ENCODE data around the gene ITGA7. TPM values are rescaled to one million over a fixed set of nuclear protein-coding genes. Genes with fewer than 3 reads are reported as not detected.

ITGA7 gene
- total RNA-seq, 1 experiment from 2014 or later, result 96.2 TPM

DNA sequence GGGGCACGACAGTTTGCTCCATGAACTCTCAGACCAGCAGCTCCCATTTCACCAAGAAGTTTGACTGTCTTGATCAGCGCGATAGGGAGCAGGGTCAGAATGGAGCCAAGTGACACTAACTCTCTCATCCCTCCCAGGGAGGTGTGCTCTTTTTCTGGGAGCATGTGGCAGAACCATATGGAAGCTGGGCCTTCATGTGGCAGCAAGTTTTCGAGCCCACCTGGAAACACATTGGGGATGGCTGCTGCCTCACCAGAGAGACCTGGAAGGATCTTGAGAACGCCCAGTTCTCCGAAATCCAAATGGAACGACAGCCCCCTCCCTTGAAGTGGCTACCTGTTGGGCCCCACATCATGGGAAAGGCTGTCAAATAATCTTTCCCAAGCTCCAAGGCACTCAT, 24.0 kb downstream of the ITGA7 start (continued):
- no peak for TF ChIP-seq ZNF396 (CRISPR knock-in tag; IDR thresholded peaks at IDR 0.05; ENCODE audit: borderline replicate concordance)

DNA sequence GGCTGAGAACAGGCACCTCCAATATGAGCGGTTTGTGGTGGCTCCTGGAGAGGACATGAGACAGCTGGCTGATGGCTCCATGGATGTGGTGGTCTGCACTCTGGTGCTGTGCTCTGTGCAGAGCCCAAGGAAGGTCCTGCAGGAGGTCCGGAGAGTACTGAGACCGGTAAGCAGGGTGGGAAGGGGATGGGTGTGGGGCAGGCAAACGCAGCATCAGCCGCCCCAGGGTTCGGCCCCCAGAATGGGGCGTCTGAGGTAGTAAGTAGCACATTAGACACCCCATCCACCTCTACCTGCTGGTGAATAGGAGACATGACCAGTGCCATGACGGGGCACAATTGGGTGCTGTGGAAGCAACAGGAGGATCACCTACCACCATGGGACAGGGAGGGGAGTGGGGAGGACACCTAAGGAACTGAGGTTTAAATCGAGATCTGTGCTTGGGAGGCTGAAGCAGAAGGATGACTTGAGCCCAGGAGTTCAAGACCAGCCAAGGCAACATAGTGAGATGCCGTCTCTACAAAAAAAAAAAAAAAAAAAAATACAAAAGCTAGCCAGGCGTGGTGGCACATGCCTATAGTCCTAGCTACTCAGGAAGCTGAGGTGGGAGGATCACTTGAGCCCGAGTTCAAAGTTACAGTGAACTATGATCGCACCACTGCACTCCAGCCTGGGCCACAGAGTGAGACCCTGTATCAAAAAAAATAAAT, 25.5 kb downstream of the ITGA7 start:
- H3K27me3 Mint-ChIP-seq (ENCODE audit: low read depth), result no peaks in the 10 kb centered on the region; the same call in 1 of the 2 replicates
- DNase-seq (ENCODE audit: low spot score) (no peak), ATAC-seq (no peak)
- CTCF ChIA-PET, result interaction anchor here (0.5 to 4.7 kb wide), 26 partner anchors 9 to 292 kb away, joined by 3 to 66 read pairs (median 5); partner anchors contain the start of genes CD63, ITGA7 and RAB5B
- POLR2A ChIA-PET, result interaction anchor here (1.0 to 1.2 kb wide), 3 partner anchors 24 to 47 kb away, joined by 3 to 7 read pairs (median 5); partner anchors contain the start of gene CD63
- TF ChIP-seq ZNF317 (CRISPR knock-in tag; IDR thresholded peaks at IDR 0.05; ENCODE audit: borderline replicate concordance, low read depth), result no peak
- no peak for TF ChIP-seq ELF4 (CRISPR knock-in tag; IDR thresholded peaks at IDR 0.05; ENCODE audit: low read depth)
- no peak for TF ChIP-seq NFATC4 (CRISPR knock-in tag; IDR thresholded peaks at IDR 0.05)
- no peak for TF ChIP-seq ATF6 (CRISPR knock-in tag; IDR thresholded peaks at IDR 0.05)
- no peak for TF ChIP-seq CREM (CRISPR knock-in tag; IDR thresholded peaks at IDR 0.05)
- no peak for TF ChIP-seq GRHL2 (CRISPR knock-in tag; IDR thresholded peaks at IDR 0.05; ENCODE audit: insufficient replicate concordance, severe bottlenecking)
- TF ChIP-seq SMAD4 (CRISPR knock-in tag; IDR thresholded peaks at IDR 0.05), result no peak
- no peak for TF ChIP-seq IRF2 (CRISPR knock-in tag; IDR thresholded peaks at IDR 0.05; ENCODE audit: borderline replicate concordance, low read depth)
- TF ChIP-seq, protein P1, sequence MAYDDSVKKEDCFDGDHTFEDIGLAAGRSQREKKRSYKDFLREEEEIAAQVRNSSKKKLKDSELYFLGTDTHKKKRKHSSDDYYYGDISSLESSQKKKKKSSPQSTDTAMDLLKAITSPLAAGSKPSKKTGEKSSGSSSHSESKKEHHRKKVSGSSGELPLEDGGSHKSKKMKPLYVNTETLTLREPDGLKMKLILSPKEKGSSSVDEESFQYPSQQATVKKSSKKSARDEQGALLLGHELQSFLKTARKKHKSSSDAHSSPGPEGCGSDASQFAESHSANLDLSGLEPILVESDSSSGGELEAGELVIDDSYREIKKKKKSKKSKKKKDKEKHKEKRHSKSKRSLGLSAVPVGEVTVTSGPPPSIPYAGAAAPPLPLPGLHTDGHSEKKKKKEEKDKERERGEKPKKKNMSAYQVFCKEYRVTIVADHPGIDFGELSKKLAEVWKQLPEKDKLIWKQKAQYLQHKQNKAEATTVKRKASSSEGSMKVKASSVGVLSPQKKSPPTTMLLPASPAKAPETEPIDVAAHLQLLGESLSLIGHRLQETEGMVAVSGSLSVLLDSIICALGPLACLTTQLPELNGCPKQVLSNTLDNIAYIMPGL (CRISPR knock-in tag; IDR thresholded peaks at IDR 0.05), result no peak
- TF ChIP-seq OVOL2 (CRISPR knock-in tag; IDR thresholded peaks at IDR 0.05; ENCODE audit: borderline replicate concordance), result no peak
- TF ChIP-seq MXD4 (CRISPR knock-in tag; IDR thresholded peaks at IDR 0.05; ENCODE audit: borderline replicate concordance), result no peak
- no peak for TF ChIP-seq NFYB (CRISPR knock-in tag; conservative IDR thresholded peaks at IDR 0.05; ENCODE audit: low read depth)
- peaks cover 14% of the 10 kb centered on the region for H3K4me1 Mint-ChIP-seq
- H3K9me3 Mint-ChIP-seq, result no peaks in the 10 kb centered on the region
- H3K36me3 Mint-ChIP-seq, result peaks cover 3% of the 10 kb centered on the region; the same call in 1 of the 2 replicates
- peak overlapping the region; percentile 70 for H3K4me3 Mint-ChIP-seq
- H3K27ac Mint-ChIP-seq, result no peak overlapping the region

- POLR2A ChIA-PET, result interaction anchor here (0.9 to 1.2 kb wide), 5 partner anchors 25 to 56 kb away, joined by 3 to 7 read pairs (median 3); partner anchors contain the start of gene CD63
- TF ChIP-seq ZNF219 (CRISPR knock-in tag; IDR thresholded peaks at IDR 0.05; ENCODE audit: borderline replicate concordance) (no peak), GABPB1 (CRISPR knock-in tag; IDR thresholded peaks at IDR 0.05) (peak; percentile 31; the same call in 1 of the 2 replicates), GTF2I (CRISPR knock-in tag; conservative IDR thresholded peaks at IDR 0.05) (0 out of 2 replicates have a peak, but pooled peaks have one; percentile 8), NFATC4 (CRISPR knock-in tag; IDR thresholded peaks at IDR 0.05) (no peak), RELA (CRISPR knock-in tag; IDR thresholded peaks at IDR 0.05; ENCODE audit: borderline replicate concordance) (no peak), KAT7 (CRISPR knock-in tag; IDR thresholded peaks at IDR 0.05; ENCODE audit: borderline replicate concordance) (no peak), FOXJ3 (CRISPR knock-in tag; IDR thresholded peaks at IDR 0.05; ENCODE audit: borderline replicate concordance) (no peak), ATF6 (CRISPR knock-in tag; IDR thresholded peaks at IDR 0.05) (no peak)
- TF ChIP-seq, protein P2, sequence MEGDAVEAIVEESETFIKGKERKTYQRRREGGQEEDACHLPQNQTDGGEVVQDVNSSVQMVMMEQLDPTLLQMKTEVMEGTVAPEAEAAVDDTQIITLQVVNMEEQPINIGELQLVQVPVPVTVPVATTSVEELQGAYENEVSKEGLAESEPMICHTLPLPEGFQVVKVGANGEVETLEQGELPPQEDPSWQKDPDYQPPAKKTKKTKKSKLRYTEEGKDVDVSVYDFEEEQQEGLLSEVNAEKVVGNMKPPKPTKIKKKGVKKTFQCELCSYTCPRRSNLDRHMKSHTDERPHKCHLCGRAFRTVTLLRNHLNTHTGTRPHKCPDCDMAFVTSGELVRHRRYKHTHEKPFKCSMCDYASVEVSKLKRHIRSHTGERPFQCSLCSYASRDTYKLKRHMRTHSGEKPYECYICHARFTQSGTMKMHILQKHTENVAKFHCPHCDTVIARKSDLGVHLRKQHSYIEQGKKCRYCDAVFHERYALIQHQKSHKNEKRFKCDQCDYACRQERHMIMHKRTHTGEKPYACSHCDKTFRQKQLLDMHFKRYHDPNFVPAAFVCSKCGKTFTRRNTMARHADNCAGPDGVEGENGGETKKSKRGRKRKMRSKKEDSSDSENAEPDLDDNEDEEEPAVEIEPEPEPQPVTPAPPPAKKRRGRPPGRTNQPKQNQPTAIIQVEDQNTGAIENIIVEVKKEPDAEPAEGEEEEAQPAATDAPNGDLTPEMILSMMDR (IDR thresholded peaks at IDR 0.05), result no peak
- TF ChIP-seq, protein P3, sequence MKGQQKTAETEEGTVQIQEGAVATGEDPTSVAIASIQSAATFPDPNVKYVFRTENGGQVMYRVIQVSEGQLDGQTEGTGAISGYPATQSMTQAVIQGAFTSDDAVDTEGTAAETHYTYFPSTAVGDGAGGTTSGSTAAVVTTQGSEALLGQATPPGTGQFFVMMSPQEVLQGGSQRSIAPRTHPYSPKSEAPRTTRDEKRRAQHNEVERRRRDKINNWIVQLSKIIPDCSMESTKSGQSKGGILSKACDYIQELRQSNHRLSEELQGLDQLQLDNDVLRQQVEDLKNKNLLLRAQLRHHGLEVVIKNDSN (CRISPR knock-in tag; IDR thresholded peaks at IDR 0.05), result no peak
Measured at GRCh38 chr12:55681142-55682077, 26.3 kb downstream of the ITGA7 start.

More at GRCh38 chr12:55681142-55682077, 26.3 kb downstream of the ITGA7 start:
- H3K27ac Mint-ChIP-seq, result 0 out of 2 replicates have a peak overlapping the region, but pooled peaks have one; percentile 25
- H3K4me1 Mint-ChIP-seq, result peaks cover 14% of the 10 kb centered on the region
- no peaks in the 10 kb centered on the region for H3K36me3 Mint-ChIP-seq
- CTCF ChIA-PET, result interaction anchor here (0.5 to 4.7 kb wide), 31 partner anchors 8 to 314 kb away, joined by 3 to 66 read pairs (median 5); partner anchors contain the start of genes BLOC1S1, CD63, ITGA7 and RAB5B
- DNase-seq (ENCODE audit: low spot score) (peak; percentile 81), ATAC-seq (peak; percentile 89)
- H3K27me3 Mint-ChIP-seq (ENCODE audit: low read depth), result peaks cover 2% of the 10 kb centered on the region
- H3K9me3 Mint-ChIP-seq, result no peaks in the 10 kb centered on the region
- peak overlapping the region; percentile 70 for H3K4me3 Mint-ChIP-seq
